ENCODE measurements around the gene C16orf87. TPM values are rescaled to one million over a fixed set of nuclear protein-coding genes. Genes with fewer than 3 reads are reported as not detected.

Gene C16orf87
- total RNA-seq, 1 experiment from 2014 or later = 5.2 TPM

Other genes starting within 250 kb of the C16orf87 start
- gene SHCBP1, start 209.8 kb downstream of the C16orf87 start, total RNA-seq (2014; rRNA removed; shearing (Covaris generic); ENCODE audit: low replicate concordance) = 10.3 and 11.9 TPM in 2 replicates
- 73.5 and 80.3 TPM in 2 replicates for gene VPS35, start 142.0 kb downstream of the C16orf87 start, total RNA-seq (2014; rRNA removed; shearing (Covaris generic); ENCODE audit: low replicate concordance)
- gene ORC6, start 141.5 kb downstream of the C16orf87 start, total RNA-seq (2014; rRNA removed; shearing (Covaris generic); ENCODE audit: low replicate concordance) = 13.8 and 19.6 TPM in 2 replicates
- gene MYLK3, start 82.8 kb downstream of the C16orf87 start, total RNA-seq (2014; rRNA removed; shearing (Covaris generic); ENCODE audit: low replicate concordance) = 0.06 TPM in 1 of 2 replicates, not detected in the other
- 19.8 and 28.5 TPM in 2 replicates for gene GPT2, start 53.2 kb upstream of the C16orf87 start, total RNA-seq (2014; rRNA removed; shearing (Covaris generic); ENCODE audit: low replicate concordance)
- gene DNAJA2, start 142.5 kb upstream of the C16orf87 start, total RNA-seq (2014; rRNA removed; shearing (Covaris generic); ENCODE audit: low replicate concordance) = 49.8 and 62.8 TPM in 2 replicates

Data from Caki2 (cell line).